Coronary artery (tissue), 2 donors: ENCODE data around the gene CCDC148.

Source experiments
- DNase-seq: peaks from one replicate; pipeline ENCODE4 v3.0.0-alpha.2; 2017; ENCODE audit warnings: low spot score
- H3K27ac ChIP-seq, 2 donors: fragments of 200-600 bp; sonication (generic); one replicate each; pipeline ENCODE4 v1.5.1; 2016 to 2019
- H3K4me3 ChIP-seq: fragments of 200-600 bp; sonication (generic); 2 replicates; pipeline ENCODE4 v1.5.1; 2016; ENCODE audit warnings: mild to moderate bottlenecking, moderate library complexity
- TF ChIP-seq, protein P1 (sequence below): fragments of 200-600 bp; sonication (generic); IDR thresholded peaks from one replicate; pipeline ENCODE4 v1.5.1; 2019; ENCODE audit warnings: antibody characterized with exemption

Gene CCDC148

DNA sequence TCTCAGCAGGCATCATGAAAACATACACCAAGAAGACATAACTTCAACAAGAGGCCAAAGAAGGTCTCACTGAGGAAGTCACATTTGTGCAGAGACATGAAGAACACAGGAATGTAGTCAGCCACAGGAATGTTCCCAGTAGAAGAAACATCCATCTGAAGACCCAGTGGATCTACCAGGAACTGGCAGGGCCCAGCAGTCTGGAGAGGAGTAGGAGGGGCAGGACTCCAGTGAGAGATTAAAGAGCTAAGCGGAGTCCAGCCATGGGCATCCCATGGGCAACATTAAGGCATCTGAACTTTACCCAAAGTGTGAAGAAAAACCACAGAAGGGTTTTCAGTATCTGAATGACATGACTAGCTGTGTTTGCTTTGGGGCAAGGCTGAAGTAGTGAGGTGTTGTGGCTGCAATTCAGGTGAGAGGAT, 251.8 kb downstream of the CCDC148 start:
- TF ChIP-seq, protein P1, sequence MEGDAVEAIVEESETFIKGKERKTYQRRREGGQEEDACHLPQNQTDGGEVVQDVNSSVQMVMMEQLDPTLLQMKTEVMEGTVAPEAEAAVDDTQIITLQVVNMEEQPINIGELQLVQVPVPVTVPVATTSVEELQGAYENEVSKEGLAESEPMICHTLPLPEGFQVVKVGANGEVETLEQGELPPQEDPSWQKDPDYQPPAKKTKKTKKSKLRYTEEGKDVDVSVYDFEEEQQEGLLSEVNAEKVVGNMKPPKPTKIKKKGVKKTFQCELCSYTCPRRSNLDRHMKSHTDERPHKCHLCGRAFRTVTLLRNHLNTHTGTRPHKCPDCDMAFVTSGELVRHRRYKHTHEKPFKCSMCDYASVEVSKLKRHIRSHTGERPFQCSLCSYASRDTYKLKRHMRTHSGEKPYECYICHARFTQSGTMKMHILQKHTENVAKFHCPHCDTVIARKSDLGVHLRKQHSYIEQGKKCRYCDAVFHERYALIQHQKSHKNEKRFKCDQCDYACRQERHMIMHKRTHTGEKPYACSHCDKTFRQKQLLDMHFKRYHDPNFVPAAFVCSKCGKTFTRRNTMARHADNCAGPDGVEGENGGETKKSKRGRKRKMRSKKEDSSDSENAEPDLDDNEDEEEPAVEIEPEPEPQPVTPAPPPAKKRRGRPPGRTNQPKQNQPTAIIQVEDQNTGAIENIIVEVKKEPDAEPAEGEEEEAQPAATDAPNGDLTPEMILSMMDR = no peak
- Histone ChIP-seq H3K27ac (no peak overlapping the region), H3K4me3 (no peak overlapping the region)
- no peak for DNase-seq

DNA sequence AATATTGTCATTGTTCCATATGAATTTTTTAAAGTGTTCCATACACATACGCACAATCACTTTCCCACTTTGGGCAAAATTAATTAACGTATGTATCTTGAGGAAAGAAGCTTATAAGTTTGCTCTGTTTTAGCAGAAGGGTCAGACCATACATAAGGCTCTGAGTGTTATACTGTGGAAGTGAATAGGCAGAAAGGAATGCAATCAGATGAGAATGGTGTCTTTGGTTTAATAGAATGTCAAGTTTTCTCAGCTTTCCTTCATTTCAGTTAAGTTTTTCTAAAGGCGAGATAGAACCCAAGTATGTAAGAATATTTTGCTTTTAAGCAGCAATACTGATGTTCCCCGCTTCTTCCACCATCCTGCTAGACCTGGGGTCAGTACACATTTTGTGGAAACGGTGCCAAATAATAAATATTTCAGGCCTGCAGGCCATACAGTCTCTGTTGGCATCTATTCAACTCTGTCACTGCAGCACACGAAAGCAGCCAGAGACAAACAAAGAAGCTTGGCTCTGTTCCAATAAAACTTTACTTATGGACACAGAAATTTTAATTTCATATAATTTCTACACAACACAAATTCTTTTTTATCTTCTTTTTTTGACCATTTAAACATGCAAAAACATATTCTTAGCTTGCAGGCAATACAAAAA, 254.3 kb downstream of the CCDC148 start:
- TF ChIP-seq, protein P1 = no peak
- H3K27ac ChIP-seq = no peak overlapping the region
- DNase-seq = no peak

GRCh38 chr2:158199928-158200650, 256.5 kb downstream of the CCDC148 start:
- DNase-seq = no peak
- Histone ChIP-seq H3K27ac (no peak overlapping the region), H3K4me3 (no peak overlapping the region)
- TF ChIP-seq, protein P1 = no peak

More for the DNA sequence above, 254.3 kb downstream of the CCDC148 start:
- H3K4me3 ChIP-seq = no peak overlapping the region

DNA sequence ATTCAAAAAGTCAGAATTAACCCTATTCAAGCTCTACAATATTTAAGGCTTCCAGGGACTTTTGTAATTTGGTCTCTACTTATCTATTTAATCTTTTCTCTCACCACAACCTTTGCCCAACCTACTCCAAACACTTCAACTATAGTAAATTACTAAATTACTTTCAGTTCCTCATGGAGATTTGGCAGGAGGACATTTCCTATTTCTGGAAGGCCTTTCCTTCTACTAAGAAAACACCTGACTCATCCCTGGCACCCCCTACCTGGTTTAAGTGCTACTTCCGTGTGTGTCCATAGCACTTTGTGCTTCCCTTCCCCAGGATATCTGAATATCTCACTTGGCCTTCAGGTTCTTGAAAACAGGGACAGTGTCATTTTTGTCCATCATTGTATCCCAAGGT, 258.6 kb downstream of the CCDC148 start:
- TF ChIP-seq, protein P1 = no peak
- Histone ChIP-seq H3K4me3 (no peak overlapping the region), H3K27ac (no peak overlapping the region)
- DNase-seq = no peak

- Histone ChIP-seq H3K4me3 (no peak overlapping the region), H3K27ac (no peak overlapping the region)
- TF ChIP-seq, protein P1 = no peak
- DNase-seq = no peak
Measured at GRCh38 chr2:158194229-158194628, 262.3 kb downstream of the CCDC148 start.

DNA sequence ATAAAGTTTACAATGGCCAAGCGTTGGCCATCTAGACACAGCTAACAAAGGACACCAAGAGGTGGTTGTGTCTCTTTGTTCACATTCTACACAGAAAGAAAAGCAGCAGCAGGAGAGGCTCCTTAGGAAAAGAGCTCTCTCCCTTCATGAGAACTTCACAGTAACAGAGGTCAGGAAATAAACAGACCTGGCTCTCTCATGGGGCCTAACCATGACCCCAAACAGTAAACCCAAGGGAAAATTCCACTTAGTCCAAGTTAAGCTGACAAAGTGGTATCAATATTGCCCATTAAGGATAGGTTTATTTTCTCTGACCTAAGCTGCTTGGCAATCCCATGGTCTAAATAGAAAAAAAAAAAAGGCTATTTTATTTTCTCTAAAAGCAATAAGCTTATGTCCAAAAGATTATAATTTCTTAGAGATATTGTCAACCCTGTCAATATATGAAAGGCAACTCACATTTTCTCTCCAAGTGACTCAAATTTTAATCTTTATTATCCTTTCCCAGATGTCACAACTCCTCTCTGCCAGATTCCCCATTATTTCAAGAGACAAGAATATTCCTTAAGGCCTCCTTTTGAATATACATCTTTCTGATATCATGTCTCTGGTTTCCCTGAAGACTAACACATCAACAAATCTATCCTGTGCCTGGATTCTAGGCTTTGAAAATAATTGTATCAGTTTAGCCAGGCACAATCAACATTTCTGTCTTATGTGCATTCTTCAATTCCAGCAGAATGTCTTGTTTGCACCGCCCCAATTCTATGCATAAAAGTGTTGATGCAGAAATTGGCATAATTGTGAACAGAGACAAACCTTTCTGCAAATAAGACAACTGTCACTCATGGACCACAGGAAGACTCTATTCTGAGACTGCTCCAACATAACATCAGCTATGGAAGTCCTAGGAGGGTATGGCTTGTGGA, 263.8 kb downstream of the CCDC148 start:
- TF ChIP-seq, protein P1 = no peak
- H3K4me3 ChIP-seq = no peak overlapping the region
- no peak for DNase-seq
- H3K27ac ChIP-seq = no peak overlapping the region
